Right ventricle myocardium superior (tissue), 1 donor: ENCODE data around the gene LSAMP. TPM values are rescaled to one million over a fixed set of nuclear protein-coding genes. Genes with fewer than 3 reads are reported as not detected.
"Not testable (repeated sequence)": the region's sequence is repeated elsewhere in the genome, so short reads cannot be mapped to it uniquely, and the experiment has no call there.

Experiments used
- ATAC-seq: fragments of 200-7000 bp; cut with Tn5 transposase; one replicate; pipeline ENCODE4 v1.9.1; 2020; ENCODE audit warnings: mild to moderate bottlenecking; ENCODE audit not compliant: poor library complexity
- DNase-seq: peaks from one replicate; pipeline ENCODE4 v3.0.0-alpha.2; 2020
- intact Hi-C: fragments of 100-400 bp; cut with DNase I; formaldehyde crosslinking; loops from one replicate; pipeline ENCODE4 v1.11.2; 2022
- total RNA-seq: library from RNA; stranded (reverse); fragmentation: NEBNext Ultra II Directional; extraction: Animal tissue kit (Norgen Biotek cat#: 25700); gene quantifications from one replicate; pipeline ENCODE4 v1.2.1, GENCODE V29; 2021
- donor health status: DM: no; HTN: yes; CAD: no; lungs with severe emphysema.

Gene LSAMP
- total RNA-seq, 1 donor from 2014 or later = 5.2 TPM

GRCh38 chr3:115861166-115861733 lies 584.0 kb downstream of the LSAMP start:
- intact Hi-C loops = no loop called here
- ATAC-seq (no peak), DNase-seq (no peak)

- no peak for ATAC-seq
- intact Hi-C loops = no loop called here
Observed at GRCh38 chr3:115860766-115861165, 584.5 kb downstream of the LSAMP start.

GRCh38 chr3:115859002-115859807 lies 586.1 kb downstream of the LSAMP start:
- ATAC-seq (no peak), DNase-seq (no peak)
- intact Hi-C loops = no loop called here

More at GRCh38 chr3:115860766-115861165, 584.5 kb downstream of the LSAMP start:
- DNase-seq = no peak

GRCh38 chr3:115857518-115858136 lies 587.7 kb downstream of the LSAMP start:
- intact Hi-C loops = no loop called here
- ATAC-seq (no peak), DNase-seq (no peak)

GRCh38 chr3:115855911-115856310 lies 589.4 kb downstream of the LSAMP start:
- intact Hi-C loops = no loop called here
- ATAC-seq (no peak), DNase-seq (no peak)

GRCh38 chr3:115853104-115853503 lies 592.2 kb downstream of the LSAMP start:
- DNase-seq = no peak
- ATAC-seq = no peak
- intact Hi-C loops = no loop called here

- ATAC-seq (no peak), DNase-seq (no peak)
- intact Hi-C loops = no loop called here
Observed at GRCh38 chr3:115852278-115852677, 593.0 kb downstream of the LSAMP start.

- no peak for ATAC-seq
- no peak for DNase-seq
- intact Hi-C loops = no loop called here
Observed at GRCh38 chr3:115851571-115851970, 593.7 kb downstream of the LSAMP start.

GRCh38 chr3:115848641-115849040 lies 596.6 kb downstream of the LSAMP start:
- intact Hi-C loops = no loop called here
- no peak for DNase-seq
- no peak for ATAC-seq

- DNase-seq = no peak
- intact Hi-C loops = no loop called here
- no peak for ATAC-seq
Observed at GRCh38 chr3:115845986-115846385, 599.3 kb downstream of the LSAMP start.

GRCh38 chr3:115844729-115845128 lies 600.6 kb downstream of the LSAMP start:
- intact Hi-C loops, ATAC-seq, DNase-seq: not testable (repeated sequence)

- DNase-seq (no peak), ATAC-seq (no peak)
- intact Hi-C loops = no loop called here
Observed at GRCh38 chr3:115843206-115843605, 602.1 kb downstream of the LSAMP start.

- no peak for DNase-seq
- intact Hi-C loops = no loop called here
- no peak for ATAC-seq
Observed at GRCh38 chr3:115839246-115839645, 606.0 kb downstream of the LSAMP start.

- no peak for ATAC-seq
- no peak for DNase-seq
- intact Hi-C loops = no loop called here
Observed at GRCh38 chr3:115838786-115839185, 606.5 kb downstream of the LSAMP start.

GRCh38 chr3:115836944-115837343 lies 608.3 kb downstream of the LSAMP start:
- ATAC-seq = no peak
- intact Hi-C loops = no loop called here
- no peak for DNase-seq

GRCh38 chr3:115835946-115836345 lies 609.3 kb downstream of the LSAMP start:
- no peak for DNase-seq
- intact Hi-C loops = no loop called here

GRCh38 chr3:115834068-115834467 lies 611.2 kb downstream of the LSAMP start:
- DNase-seq (no peak), ATAC-seq (no peak)
- intact Hi-C loops = no loop called here

More at GRCh38 chr3:115835946-115836345, 609.3 kb downstream of the LSAMP start:
- ATAC-seq = no peak

GRCh38 chr3:115833074-115833473 lies 612.2 kb downstream of the LSAMP start:
- intact Hi-C loops = no loop called here
- ATAC-seq = no peak

GRCh38 chr3:115832265-115832664 lies 613.0 kb downstream of the LSAMP start:
- intact Hi-C loops = no loop called here
- no peak for DNase-seq
- no peak for ATAC-seq

More at GRCh38 chr3:115833074-115833473, 612.2 kb downstream of the LSAMP start:
- DNase-seq = no peak

GRCh38 chr3:115831864-115832263 lies 613.4 kb downstream of the LSAMP start:
- no peak for DNase-seq
- intact Hi-C loops = no loop called here
- ATAC-seq = no peak
